HEK293T (cell line): Measurements from ENCODE around the gene CDH4.

Experiments used
- CTCF ChIA-PET: fragments of 350-600 bp; formaldehyde crosslinking; extraction: SDS; loops from one replicate; lab custom pipeline; 2021; ENCODE audit warnings: antibody characterized with exemption, inconsistent platforms; lab: Yijun Ruan, JAX
- POLR2A ChIA-PET: fragments of 350-600 bp; formaldehyde crosslinking; extraction: SDS; loops from one replicate; lab custom pipeline; 2020; ENCODE audit warnings: antibody characterized with exemption, inconsistent platforms; lab: Yijun Ruan, JAX
- DNase-seq: peaks from one replicate; pipeline ENCODE4 v3.0.0; 2012; ENCODE audit warnings: mixed read lengths; ENCODE audit errors: extremely low spot score
- ARNT ChIP-seq: fragments of 450-650 bp; IDR thresholded peaks from 2 replicates; pipeline ENCODE4 v1.6.1; 2017; ENCODE audit warnings: mild to moderate bottlenecking
- BHLHE40 ChIP-seq: fragments of 450-650 bp; IDR thresholded peaks from 2 replicates; pipeline ENCODE4 v1.6.1; 2016; ENCODE audit warnings: mild to moderate bottlenecking, moderate library complexity, borderline replicate concordance
- CTBP1 ChIP-seq: fragments of 450-650 bp; IDR thresholded peaks from 2 replicates; pipeline ENCODE4 v1.6.1; 2016; ENCODE audit warnings: borderline replicate concordance
- ELF4 ChIP-seq: fragments of 450-650 bp; IDR thresholded peaks from 2 replicates; pipeline ENCODE4 v1.6.1; 2017; ENCODE audit warnings: antibody characterized with exemption
- FOXA1 ChIP-seq: fragments of 450-650 bp; IDR thresholded peaks from 2 replicates; pipeline ENCODE4 v1.6.1; 2016; ENCODE audit warnings: mild to moderate bottlenecking
- FOXK2 ChIP-seq: fragments of 450-650 bp; IDR thresholded peaks from 2 replicates; pipeline ENCODE4 v1.6.1; 2016; ENCODE audit warnings: mild to moderate bottlenecking
- FOXM1 ChIP-seq: fragments of 450-650 bp; IDR thresholded peaks from 2 replicates; pipeline ENCODE4 v1.6.1; 2017; ENCODE audit warnings: mild to moderate bottlenecking, borderline replicate concordance
- HDGF ChIP-seq: fragments of 450-650 bp; IDR thresholded peaks from 2 replicates; pipeline ENCODE4 v1.6.1; 2017; ENCODE audit warnings: antibody characterized with exemption, borderline replicate concordance
- L3MBTL2 ChIP-seq: fragments of 450-650 bp; conservative IDR thresholded peaks from 2 replicates; pipeline ENCODE4 v1.6.1; 2016; ENCODE audit warnings: mild to moderate bottlenecking
- LEF1 ChIP-seq: fragments of 450-650 bp; IDR thresholded peaks from 2 replicates; pipeline ENCODE4 v1.6.1; 2017; ENCODE audit warnings: mild to moderate bottlenecking, borderline replicate concordance
- NFRKB ChIP-seq: fragments of 450-650 bp; IDR thresholded peaks from 2 replicates; pipeline ENCODE4 v1.6.1; 2016; ENCODE audit warnings: mild to moderate bottlenecking, moderate library complexity
- PKNOX1 ChIP-seq: fragments of 450-650 bp; IDR thresholded peaks from 2 replicates; pipeline ENCODE4 v1.6.1; 2016
- SP1 ChIP-seq: fragments of 450-650 bp; IDR thresholded peaks from 2 replicates; pipeline ENCODE4 v1.6.1; 2017
- SUZ12 ChIP-seq: fragments of 450-650 bp; IDR thresholded peaks from 2 replicates; pipeline ENCODE4 v1.6.1; 2016; ENCODE audit warnings: mild to moderate bottlenecking
- TARDBP ChIP-seq: fragments of 450-650 bp; IDR thresholded peaks from 2 replicates; pipeline ENCODE4 v1.6.1; 2016
- ZNF384 ChIP-seq: fragments of 450-650 bp; IDR thresholded peaks from 2 replicates; pipeline ENCODE4 v1.6.1; 2016

The CDH4 gene

GRCh38 chr20:61531553-61532345 lies 279.7 kb downstream of the CDH4 start:
- POLR2A ChIA-PET = no interaction called here
- no peak for DNase-seq
- TF ChIP-seq NFRKB = no peak
- no peak for TF ChIP-seq SP1
- no peak for TF ChIP-seq ZNF384
- CTCF ChIA-PET = no interaction called here

GRCh38 chr20:61532736-61533135 lies 280.7 kb downstream of the CDH4 start:
- ChIA-PET POLR2A (no interaction called here), CTCF (no interaction called here)
- DNase-seq = no peak
- TF ChIP-seq FOXK2 (no peak), PKNOX1 (no peak), HDGF (no peak), TARDBP (no peak), SP1 (no peak), ELF4 (no peak), NFRKB (no peak), CTBP1 (no peak), L3MBTL2 (no peak), ZNF384 (no peak)

- POLR2A ChIA-PET = no interaction called here
- TF ChIP-seq L3MBTL2 = no peak
- no peak for TF ChIP-seq ZNF384
- no peak for DNase-seq
- CTCF ChIA-PET = no interaction called here
Observed at GRCh38 chr20:61533231-61533631, 281.2 kb downstream of the CDH4 start.

GRCh38 chr20:61534346-61534745 lies 282.3 kb downstream of the CDH4 start:
- no peak for DNase-seq
- CTCF ChIA-PET = no interaction called here
- no peak for TF ChIP-seq NFRKB
- no peak for TF ChIP-seq BHLHE40
- no peak for TF ChIP-seq ZNF384
- no peak for TF ChIP-seq ELF4
- no peak for TF ChIP-seq FOXK2
- no peak for TF ChIP-seq PKNOX1
- TF ChIP-seq ARNT = no peak
- no peak for TF ChIP-seq L3MBTL2
- no peak for TF ChIP-seq FOXM1
- no peak for TF ChIP-seq CTBP1
- no peak for TF ChIP-seq SUZ12
- no peak for TF ChIP-seq SP1
- no peak for TF ChIP-seq HDGF
- TF ChIP-seq TARDBP = no peak
- no peak for TF ChIP-seq FOXA1
- TF ChIP-seq LEF1 = no peak
- POLR2A ChIA-PET = no interaction called here

- POLR2A ChIA-PET = no interaction called here
- no peak for DNase-seq
- CTCF ChIA-PET = no interaction called here
- TF ChIP-seq LEF1 = no peak
- no peak for TF ChIP-seq FOXA1
- TF ChIP-seq ELF4 = no peak
- TF ChIP-seq BHLHE40 = no peak
- TF ChIP-seq L3MBTL2 = no peak
- TF ChIP-seq ZNF384 = no peak
- TF ChIP-seq SP1 = no peak
- no peak for TF ChIP-seq TARDBP
- TF ChIP-seq PKNOX1 = no peak
- no peak for TF ChIP-seq FOXK2
- TF ChIP-seq NFRKB = no peak
- TF ChIP-seq CTBP1 = no peak
- TF ChIP-seq FOXM1 = no peak
- no peak for TF ChIP-seq HDGF
- TF ChIP-seq SUZ12 = no peak
Observed at GRCh38 chr20:61535091-61535490, 283.0 kb downstream of the CDH4 start.

GRCh38 chr20:61535536-61535935 lies 283.5 kb downstream of the CDH4 start:
- CTCF ChIA-PET = no interaction called here
- TF ChIP-seq SP1 (no peak), NFRKB (no peak), ELF4 (no peak), BHLHE40 (no peak), ZNF384 (no peak), FOXA1 (no peak), CTBP1 (no peak), SUZ12 (no peak), LEF1 (no peak), TARDBP (no peak), L3MBTL2 (no peak), FOXK2 (no peak), HDGF (no peak), FOXM1 (no peak)
- POLR2A ChIA-PET = no interaction called here
- DNase-seq = no peak

- ChIA-PET POLR2A (no interaction called here), CTCF (no interaction called here)
- no peak for DNase-seq
- no peak for TF ChIP-seq FOXA1
- TF ChIP-seq FOXM1 = no peak
- no peak for TF ChIP-seq L3MBTL2
- no peak for TF ChIP-seq ARNT
- TF ChIP-seq SUZ12 = no peak
- no peak for TF ChIP-seq ELF4
- no peak for TF ChIP-seq BHLHE40
- no peak for TF ChIP-seq ZNF384
- no peak for TF ChIP-seq LEF1
- no peak for TF ChIP-seq SP1
- no peak for TF ChIP-seq PKNOX1
- TF ChIP-seq CTBP1 = no peak
- no peak for TF ChIP-seq TARDBP
- TF ChIP-seq FOXK2 = no peak
- TF ChIP-seq NFRKB = no peak
Observed at GRCh38 chr20:61535956-61536355, 283.9 kb downstream of the CDH4 start.
